Neuronal stem cell (in vitro differentiated cells): ENCODE data around the gene RASA2.

Experiments
- DNase-seq: peaks from one replicate; pipeline ENCODE4 v3.0.0-alpha.2; 2013; ENCODE audit warnings: low spot score
- H2AFZ ChIP-seq: one replicate; pipeline ENCODE4 v1.6.1; 2013; ENCODE audit warnings: mild to moderate bottlenecking, low read length, inconsistent platforms
- H2AK5ac ChIP-seq: 2 replicates; pipeline ENCODE4 v1.6.1; 2013; ENCODE audit warnings: low read depth, mild to moderate bottlenecking, inconsistent platforms, low read length, moderate library complexity, mixed read lengths
- H2BK120ac ChIP-seq: 2 replicates; pipeline ENCODE4 v1.6.1; 2013; ENCODE audit warnings: low read depth, mild to moderate bottlenecking, inconsistent platforms, low read length, moderate library complexity, mixed read lengths
- H2BK12ac ChIP-seq: one replicate; pipeline ENCODE4 v1.6.1; 2013; ENCODE audit warnings: low read length, inconsistent platforms
- H2BK15ac ChIP-seq: 2 replicates; pipeline ENCODE4 v1.6.1; 2013; ENCODE audit warnings: mild to moderate bottlenecking, low read length, inconsistent platforms, mixed read lengths
- H2BK5ac ChIP-seq: one replicate; pipeline ENCODE4 v1.6.1; 2013; ENCODE audit warnings: inconsistent platforms, mild to moderate bottlenecking, low read length, moderate library complexity
- H3K14ac ChIP-seq: one replicate; pipeline ENCODE4 v1.6.1; 2013; ENCODE audit warnings: low read length, inconsistent platforms
- H3K18ac ChIP-seq: 2 replicates; pipeline ENCODE4 v1.6.1; 2013; ENCODE audit warnings: low read length, inconsistent platforms
- H3K23ac ChIP-seq: 2 replicates; pipeline ENCODE4 v1.6.1; 2013; ENCODE audit warnings: low read depth, mild to moderate bottlenecking, mixed read lengths, low read length, inconsistent platforms; ENCODE audit not compliant: poor library complexity
- H3K27ac ChIP-seq: replicated peaks from 3 replicates; pipeline ENCODE4 v1.5.1; 2013; ENCODE audit warnings: low read length, inconsistent platforms
- H3K27me3 ChIP-seq, 3 experiments: 2 replicates each; pipeline ENCODE4 v1.6.1; 2013; ENCODE audit warnings: low read length in 3 of 3, mild to moderate bottlenecking in 2 of 3, inconsistent platforms in 1 of 3, low read depth in 1 of 3, mixed read lengths in 1 of 3, moderate library complexity in 1 of 3; ENCODE audit not compliant: control insufficient read depth in 3 of 3, insufficient read depth in 3 of 3
- H3K36me3 ChIP-seq, 2 donors: replicated peaks in 1 of 2; 2 replicates each; pipeline ENCODE4 v1.6.1; 2013; ENCODE audit warnings: low read length in 2 of 2; ENCODE audit not compliant: control insufficient read depth in 2 of 2, insufficient read depth in 2 of 2
- H3K4ac ChIP-seq: 2 replicates; pipeline ENCODE4 v1.6.1; 2013; ENCODE audit warnings: inconsistent platforms, mild to moderate bottlenecking, low read length, moderate library complexity
- H3K4me1 ChIP-seq, 2 donors: 1 replicate in 1 of 2; 2 replicates in 1 of 2; pipeline ENCODE4 v1.6.1; 2013; ENCODE audit warnings: low read length in 2 of 2, low read depth in 1 of 2; ENCODE audit not compliant: control insufficient read depth in 2 of 2, insufficient read depth in 1 of 2
- H3K4me2 ChIP-seq: one replicate; pipeline ENCODE4 v1.6.1; 2013; ENCODE audit warnings: mild to moderate bottlenecking, low read length, inconsistent platforms; ENCODE audit not compliant: insufficient read depth, poor library complexity, severe bottlenecking
- H3K4me3 ChIP-seq, 2 donors: 2 replicates each; pipeline ENCODE4 v1.5.1; 2013; ENCODE audit warnings: low read length in 2 of 2, mild to moderate bottlenecking in 2 of 2, inconsistent platforms in 1 of 2, moderate library complexity in 1 of 2
- H3K79me1 ChIP-seq: one replicate; pipeline ENCODE4 v1.6.1; 2013; ENCODE audit warnings: low read depth, mild to moderate bottlenecking, inconsistent platforms, low read length, moderate library complexity
- H3K9ac ChIP-seq: one replicate; pipeline ENCODE4 v1.6.1; 2013; ENCODE audit warnings: mild to moderate bottlenecking, low read depth, low read length, inconsistent platforms; ENCODE audit not compliant: poor library complexity
- H3K9me3 ChIP-seq, 2 donors: replicated peaks in 1 of 2; 2 replicates each; pipeline versions ENCODE3 to v1.6.1; 2013; ENCODE audit warnings: low read length in 2 of 2, mild to moderate bottlenecking in 2 of 2, inconsistent platforms in 1 of 2, low read depth in 1 of 2, mixed read lengths in 1 of 2, moderate library complexity in 1 of 2; ENCODE audit not compliant: control insufficient read depth in 2 of 2, insufficient read depth in 1 of 2
- H4K8ac ChIP-seq: one replicate; pipeline ENCODE4 v1.6.1; 2013; ENCODE audit warnings: low read depth, mild to moderate bottlenecking, inconsistent platforms, low read length, moderate library complexity
- H4K91ac ChIP-seq: one replicate; pipeline ENCODE4 v1.6.1; 2013; ENCODE audit warnings: low read length, low read depth, mild to moderate bottlenecking, inconsistent platforms; ENCODE audit not compliant: poor library complexity
- WGBS, 2 donors: extraction: QIAGEN DNeasy Blood & Tissue Kit; methylation state at CpG; one replicate each; pipeline ENCODE4 v1.1.7; 2013; ENCODE audit warnings: missing lambda C conversion rate in 2 of 2, mixed read lengths in 1 of 2; ENCODE audit not compliant: insufficient read length in 2 of 2, insufficient replicate concordance in 1 of 2; ENCODE audit errors: extremely low coverage in 2 of 2; 5-methylcytosine and 5-hydroxymethylcytosine counted together

Gene RASA2

DNA sequence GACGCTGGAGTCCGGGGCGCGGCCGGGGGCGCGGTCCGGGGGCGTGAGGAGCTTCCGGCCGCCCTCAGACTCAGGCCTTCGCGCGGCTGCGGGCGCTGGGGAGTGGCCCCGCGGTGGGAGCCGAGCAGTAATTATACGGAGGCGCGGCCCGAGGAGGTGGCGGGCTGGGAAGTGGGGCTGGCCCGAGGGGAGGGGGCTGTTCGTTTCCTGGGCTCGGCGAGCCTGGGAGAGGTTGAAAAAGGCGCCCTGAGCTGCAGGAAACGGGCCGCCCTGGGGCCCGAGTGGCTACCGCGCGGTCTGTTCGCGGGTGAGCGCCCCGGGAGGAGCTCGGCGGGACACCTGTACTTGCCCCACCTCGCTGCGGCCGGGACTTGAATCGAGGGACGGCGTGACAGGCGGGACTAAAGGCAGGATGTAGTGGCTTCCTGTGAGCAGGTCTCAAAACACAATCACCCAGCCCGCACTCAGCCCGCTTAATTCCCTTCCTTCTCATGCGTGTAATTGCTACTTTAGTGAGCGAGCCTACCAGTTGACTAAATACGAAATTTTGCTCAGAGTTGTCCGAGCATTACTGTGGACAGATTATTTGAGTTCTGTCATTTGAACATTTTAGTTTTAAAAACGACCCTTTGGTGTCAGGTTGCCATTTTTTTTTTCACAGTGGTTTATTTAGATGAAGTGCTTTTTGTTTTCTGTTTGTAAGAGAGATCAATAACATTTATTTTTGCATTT is 860 bp downstream of the RASA2 start:
- Histone ChIP-seq H2BK12ac (no peak overlapping the region), H3K36me3 (peaks cover 0 to 4% of the 10 kb centered on the region in 2 donors), H4K91ac (no peak overlapping the region), H2AFZ (peak overlapping the region; percentile 98), H3K14ac (peak overlapping the region; percentile 98), H2BK15ac (peak overlapping the region; percentile 98), H3K9ac (peak overlapping the region; percentile 96), H3K27ac (peak overlapping the region; percentile 97), H2AK5ac (peak overlapping the region; percentile 86), H3K4me2 (peak overlapping the region; percentile 72), H2BK120ac (no peak overlapping the region), H3K4me1 (peaks cover 4 to 13% of the 10 kb centered on the region in 2 donors), H3K79me1 (no peaks in the 10 kb centered on the region), H3K4me3 (peak overlapping the region; percentile 60 to 93), H3K9me3 (no peaks in the 10 kb centered on the region), H3K23ac (peak overlapping the region; percentile 99), H4K8ac (no peak overlapping the region), H3K18ac (peak overlapping the region; percentile 99), H3K4ac (peak overlapping the region; percentile 86), H2BK5ac (peak overlapping the region; percentile 91), H3K27me3 (peaks cover 0 to 3% (median 0%) of the 10 kb centered on the region in 3 experiments)
- peak; percentile 66 for DNase-seq
- WGBS, 2 donors, result no CpG with 5 or more reads among the region's 55 CpGs

DNA sequence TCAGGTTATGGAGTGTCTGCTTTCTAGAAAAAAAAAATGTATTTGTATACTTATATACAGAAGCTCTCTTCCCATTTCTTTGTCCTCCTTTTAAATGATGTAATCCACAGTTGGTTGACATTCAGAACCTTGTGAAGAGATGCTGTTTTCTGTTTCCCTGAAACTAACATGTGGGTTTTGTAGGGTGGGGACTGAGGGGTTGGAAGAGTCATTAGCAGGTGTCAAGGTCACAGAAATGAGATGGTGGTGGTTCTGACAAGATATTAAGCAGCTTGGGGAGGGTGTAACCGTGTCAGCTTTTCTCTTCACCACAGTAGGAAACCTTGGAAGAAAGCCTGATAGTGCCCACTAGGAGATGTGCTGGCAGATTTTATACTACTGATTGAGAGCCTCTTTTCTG is 2.4 kb downstream of the RASA2 start:
- H3K4me3 ChIP-seq, result no peak overlapping the region
- DNase-seq, result no peak
- no CpG with 5 or more reads among the region's 1 CpG for WGBS, 2 donors
- H3K23ac ChIP-seq, result no peak overlapping the region
- H3K4me2 ChIP-seq, result no peak overlapping the region
- H3K9me3 ChIP-seq, result no peaks in the 10 kb centered on the region
- peaks cover 0 to 4% of the 10 kb centered on the region in 2 donors for H3K36me3 ChIP-seq
- no peak overlapping the region for H2BK5ac ChIP-seq
- no peak overlapping the region for H3K14ac ChIP-seq
- H3K9ac ChIP-seq, result no peak overlapping the region
- no peak overlapping the region for H3K27ac ChIP-seq
- H3K27me3 ChIP-seq, result no peaks in the 10 kb centered on the region
- no peak overlapping the region for H4K8ac ChIP-seq
- H2BK120ac ChIP-seq, result no peak overlapping the region
- H2BK15ac ChIP-seq, result no peak overlapping the region
- no peak overlapping the region for H3K4ac ChIP-seq
- H3K4me1 ChIP-seq, result peaks cover 4 to 13% of the 10 kb centered on the region in 2 donors
- H3K18ac ChIP-seq, result no peak overlapping the region
- H2AFZ ChIP-seq, result no peak overlapping the region
- H2AK5ac ChIP-seq, result no peak overlapping the region
- no peaks in the 10 kb centered on the region for H3K79me1 ChIP-seq
- H2BK12ac ChIP-seq, result no peak overlapping the region
- H4K91ac ChIP-seq, result no peak overlapping the region

DNA sequence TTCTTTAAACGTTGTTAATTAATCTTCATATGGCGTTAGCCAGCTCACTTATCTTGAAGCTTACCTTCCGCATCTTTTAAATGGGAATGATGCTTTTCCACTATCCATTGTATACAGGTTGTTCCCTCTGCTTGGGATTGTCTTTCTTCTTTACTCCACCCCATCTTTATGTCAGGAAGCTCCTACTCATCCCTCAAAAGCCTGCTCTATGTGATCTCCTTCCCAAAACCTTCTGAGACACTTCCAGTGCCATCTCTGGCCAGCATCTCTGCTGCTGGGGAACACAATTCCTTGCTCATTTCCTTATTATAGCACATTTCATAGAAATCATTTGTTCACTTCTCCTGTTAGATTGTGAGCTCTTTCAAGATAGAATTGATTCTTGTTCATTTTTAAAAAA is 4.3 kb downstream of the RASA2 start:
- no peak overlapping the region for H3K23ac ChIP-seq
- WGBS, 2 donors, result no CpG with 5 or more reads among the region's 3 CpGs
- no peak overlapping the region for H3K9ac ChIP-seq
- H3K4me3 ChIP-seq, result no peak overlapping the region
- H2BK15ac ChIP-seq, result no peak overlapping the region
- H3K4me1 ChIP-seq, result peaks cover 4 to 13% of the 10 kb centered on the region in 2 donors
- no peak overlapping the region for H3K18ac ChIP-seq
- H3K79me1 ChIP-seq, result no peaks in the 10 kb centered on the region
- H4K91ac ChIP-seq, result no peak overlapping the region
- no peak for DNase-seq
- H4K8ac ChIP-seq, result no peak overlapping the region
- no peak overlapping the region for H2AFZ ChIP-seq
- H3K4ac ChIP-seq, result no peak overlapping the region
- no peak overlapping the region for H3K27ac ChIP-seq
- no peaks in the 10 kb centered on the region for H3K9me3 ChIP-seq
- no peak overlapping the region for H2BK5ac ChIP-seq
- H3K36me3 ChIP-seq, result peaks cover 0 to 4% of the 10 kb centered on the region in 2 donors
- no peak overlapping the region for H3K14ac ChIP-seq
- H2AK5ac ChIP-seq, result no peak overlapping the region
- H3K4me2 ChIP-seq, result no peak overlapping the region
- no peaks in the 10 kb centered on the region for H3K27me3 ChIP-seq
- no peak overlapping the region for H2BK120ac ChIP-seq
- no peak overlapping the region for H2BK12ac ChIP-seq

DNA sequence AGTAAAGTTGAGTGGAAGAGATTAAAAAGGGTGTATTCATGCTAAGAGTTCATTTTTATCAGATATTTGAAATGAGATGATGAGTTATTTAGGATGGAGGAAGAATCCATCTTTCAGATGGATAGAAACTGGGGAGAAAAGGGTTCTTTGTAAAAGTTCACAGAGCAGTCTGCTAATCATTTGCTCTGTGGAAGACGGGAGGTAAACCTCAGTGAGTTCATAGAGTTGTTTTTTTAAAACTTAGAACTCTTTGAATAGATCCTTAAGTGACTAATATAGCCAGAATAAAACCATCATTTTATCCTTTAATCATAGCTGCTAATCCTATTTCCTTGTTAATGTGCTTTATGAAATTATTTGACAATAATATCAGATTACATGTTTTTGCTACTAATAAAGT is 5.1 kb downstream of the RASA2 start:
- H3K4ac ChIP-seq, result no peak overlapping the region
- no peak overlapping the region for H3K9ac ChIP-seq
- H2BK12ac ChIP-seq, result no peak overlapping the region
- no peaks in the 10 kb centered on the region for H3K79me1 ChIP-seq
- H3K27me3 ChIP-seq, result no peaks in the 10 kb centered on the region
- no peak overlapping the region for H2BK5ac ChIP-seq
- DNase-seq, result no peak
- H3K27ac ChIP-seq, result no peak overlapping the region
- H3K9me3 ChIP-seq, result no peaks in the 10 kb centered on the region
- no peak overlapping the region for H2AK5ac ChIP-seq
- H3K36me3 ChIP-seq, result peaks cover 0 to 4% of the 10 kb centered on the region in 2 donors
- no peak overlapping the region for H2BK120ac ChIP-seq
- H3K4me3 ChIP-seq, result no peak overlapping the region
- H3K23ac ChIP-seq, result no peak overlapping the region
- peaks cover 4 to 9% of the 10 kb centered on the region in 2 donors for H3K4me1 ChIP-seq
- H2BK15ac ChIP-seq, result no peak overlapping the region
- H2AFZ ChIP-seq, result no peak overlapping the region
- H3K18ac ChIP-seq, result no peak overlapping the region
- H4K8ac ChIP-seq, result no peak overlapping the region
- no peak overlapping the region for H3K4me2 ChIP-seq
- no CpG with 5 or more reads among the region's 1 CpG for WGBS, 2 donors
- H3K14ac ChIP-seq, result no peak overlapping the region
- no peak overlapping the region for H4K91ac ChIP-seq
